ENCODE results near the gene SURF6.
A peak's percentile ranks its signal among the peaks of the same experiment; 100 is the strongest.
"Not testable (repeated sequence)": the region's sequence is repeated elsewhere in the genome, so short reads cannot be mapped to it uniquely, and the experiment has no call there.

The SURF6 gene

DNA sequence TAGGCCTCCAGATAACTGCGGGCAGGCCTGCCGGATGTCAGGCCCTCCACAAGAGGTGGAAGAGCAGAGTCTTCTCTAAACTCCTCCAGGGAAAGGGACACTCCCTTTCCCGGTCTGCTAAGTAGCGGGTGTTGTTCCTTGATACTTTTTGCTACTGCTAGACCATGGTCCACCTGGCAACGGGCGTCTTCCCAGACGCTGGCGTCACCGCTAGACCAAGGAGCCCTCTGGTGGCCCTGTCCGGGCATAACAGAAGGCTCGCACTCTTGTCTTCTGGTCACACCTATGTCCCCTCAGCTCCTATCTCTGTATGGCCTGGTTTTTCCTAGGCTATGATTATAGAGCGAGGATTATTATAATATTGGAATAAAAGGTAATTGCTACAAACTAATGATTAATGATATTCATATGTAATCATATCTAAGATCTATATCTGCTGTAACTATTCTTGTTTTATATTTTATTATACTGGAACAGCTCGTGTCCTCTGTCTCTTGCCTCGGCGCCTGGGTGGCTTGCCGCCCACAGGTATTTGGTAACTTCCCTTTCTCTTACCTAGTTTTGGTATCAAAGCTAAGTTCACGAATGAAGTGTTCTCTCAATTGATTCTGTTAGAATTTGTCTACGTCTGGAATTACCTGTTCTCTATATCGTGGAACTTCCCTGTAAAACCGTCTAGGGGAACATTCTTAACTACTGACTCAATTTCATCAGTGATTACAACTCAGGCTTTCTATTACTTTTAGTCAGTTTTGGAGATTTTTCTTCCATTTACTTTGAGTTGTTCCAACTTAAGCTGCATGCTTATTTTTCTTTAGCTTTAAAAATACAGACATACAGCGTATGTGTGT is 6.5 kb downstream of the SURF6 start:
- DNase-seq = peak in 4 of 56 donors; percentile 10 to 29 (median 16)

DNA sequence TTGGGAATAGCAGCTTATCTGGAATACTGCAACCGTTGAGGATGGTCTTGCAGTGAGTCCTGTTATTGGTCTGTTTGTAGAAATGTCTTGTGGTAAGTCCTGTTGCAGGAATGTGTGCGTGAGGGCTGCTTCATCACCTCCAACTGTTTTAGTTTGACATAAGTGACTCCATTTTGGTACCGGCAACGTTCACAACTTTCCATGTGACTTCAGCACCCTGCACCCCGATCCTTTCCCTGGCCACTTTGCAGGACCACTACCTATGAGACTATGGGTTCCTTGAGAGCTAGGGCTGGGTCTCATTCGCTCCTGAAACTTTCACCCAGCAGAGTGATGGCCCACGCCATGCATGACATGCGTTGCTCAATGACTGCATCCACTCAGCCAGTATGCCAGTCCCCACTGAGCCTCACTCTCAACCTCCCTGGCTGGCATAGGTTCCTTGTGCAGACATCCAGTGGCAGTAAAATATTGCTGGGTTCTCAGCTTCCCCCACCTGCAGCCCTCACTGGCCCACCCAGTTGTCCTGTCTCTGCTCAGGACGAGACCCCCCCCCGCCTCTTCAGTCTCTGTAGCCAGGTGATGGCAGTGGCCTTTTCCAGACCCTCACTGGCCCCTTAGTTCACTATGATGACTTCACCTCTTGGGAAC is 8.0 kb downstream of the SURF6 start:
- DNase-seq = no peak

DNA sequence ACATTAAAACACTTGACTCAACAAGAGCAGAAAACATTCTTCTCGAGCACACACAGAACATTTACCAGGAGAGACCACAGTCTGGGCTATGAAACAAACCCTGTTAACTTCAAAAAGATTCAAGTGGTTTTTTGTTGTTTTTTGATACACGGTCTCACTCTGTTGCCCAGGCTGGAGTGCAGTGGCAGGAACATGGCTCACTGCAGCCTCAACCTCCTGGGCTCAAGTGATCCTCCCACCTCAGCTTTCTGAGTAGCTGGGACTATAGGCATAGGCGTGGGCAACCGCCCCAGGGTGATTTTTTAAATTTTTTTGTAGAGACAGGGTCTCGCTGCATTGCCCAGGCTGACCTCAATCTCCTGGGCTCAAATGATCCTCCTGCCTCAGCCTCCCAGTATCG is 9.0 kb downstream of the SURF6 start:
- DNase-seq = not testable (repeated sequence)

DNA sequence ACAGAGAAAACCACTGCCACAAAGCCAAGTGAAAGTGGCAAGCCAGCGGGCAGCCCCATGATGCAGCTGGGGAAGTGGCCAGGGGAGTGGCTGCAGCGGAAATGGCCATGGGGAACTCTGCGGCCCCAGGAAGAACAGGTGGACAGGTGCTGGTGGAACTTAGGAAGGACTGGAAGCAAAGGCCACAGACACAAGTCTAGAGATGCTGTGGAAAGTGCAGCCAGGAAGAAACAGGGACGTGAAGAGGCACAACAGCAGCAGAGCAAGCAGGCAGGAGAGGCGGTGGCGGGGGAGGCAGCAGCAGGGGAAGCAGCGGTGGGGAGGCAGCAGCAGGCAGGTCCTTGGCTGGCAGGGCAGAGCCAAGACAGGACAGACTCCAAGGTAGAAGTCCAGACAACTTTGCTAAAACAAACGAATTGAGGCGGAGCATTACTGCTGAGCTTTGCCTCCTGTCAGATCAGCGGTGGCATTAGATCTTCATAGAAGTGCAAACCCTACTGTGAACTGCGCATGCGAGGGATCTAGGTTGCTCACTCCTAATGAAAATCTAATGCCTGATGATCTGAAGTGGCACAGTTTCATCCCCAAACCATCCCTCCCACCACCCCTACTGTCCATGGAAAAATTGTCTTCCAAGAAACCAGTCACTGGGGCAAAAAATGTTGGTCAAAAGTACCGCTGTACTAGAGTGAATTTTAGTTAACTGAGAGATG is 11.8 kb downstream of the SURF6 start:
- no peak for DNase-seq

DNA sequence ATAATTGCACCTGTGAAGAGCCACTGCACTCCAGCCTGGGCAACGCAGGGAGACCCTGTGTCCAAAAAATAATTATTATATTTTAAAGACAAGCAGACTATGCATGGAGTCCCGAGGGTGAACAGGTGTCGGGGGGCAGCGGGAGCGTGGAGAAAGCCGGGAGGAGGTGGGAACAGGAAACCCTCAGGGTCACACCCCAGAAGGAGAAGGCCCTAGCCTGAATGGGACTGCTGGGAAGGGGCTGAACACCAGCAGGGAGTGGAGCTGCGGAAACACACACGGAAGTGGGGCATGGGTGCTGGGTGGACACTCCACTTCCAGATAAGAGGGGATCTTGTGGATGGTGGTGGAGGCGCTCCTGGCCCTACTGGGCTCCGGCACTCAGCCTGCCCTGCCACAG is 12.8 kb downstream of the SURF6 start:
- DNase-seq = no peak

DNA sequence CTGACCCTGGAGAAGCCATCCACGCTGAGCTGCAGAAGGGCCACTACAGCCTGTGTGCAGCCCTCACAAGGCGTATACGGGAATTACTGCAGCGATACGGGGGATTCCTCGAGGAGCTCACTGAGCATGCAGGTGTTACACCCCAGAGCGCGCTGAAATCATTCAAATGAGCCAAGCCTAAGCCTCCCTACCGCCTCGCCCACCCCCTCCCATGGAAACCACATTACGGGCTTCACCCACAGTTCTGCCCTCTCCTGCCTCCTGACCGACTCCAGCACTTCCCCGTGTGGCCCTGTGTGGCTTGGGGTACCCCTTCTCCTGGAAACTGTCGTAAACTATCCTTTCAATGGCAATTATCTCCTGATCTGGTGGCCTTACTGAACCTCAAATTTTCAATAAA is 13.3 kb downstream of the SURF6 start:
- no peak for DNase-seq

DNA sequence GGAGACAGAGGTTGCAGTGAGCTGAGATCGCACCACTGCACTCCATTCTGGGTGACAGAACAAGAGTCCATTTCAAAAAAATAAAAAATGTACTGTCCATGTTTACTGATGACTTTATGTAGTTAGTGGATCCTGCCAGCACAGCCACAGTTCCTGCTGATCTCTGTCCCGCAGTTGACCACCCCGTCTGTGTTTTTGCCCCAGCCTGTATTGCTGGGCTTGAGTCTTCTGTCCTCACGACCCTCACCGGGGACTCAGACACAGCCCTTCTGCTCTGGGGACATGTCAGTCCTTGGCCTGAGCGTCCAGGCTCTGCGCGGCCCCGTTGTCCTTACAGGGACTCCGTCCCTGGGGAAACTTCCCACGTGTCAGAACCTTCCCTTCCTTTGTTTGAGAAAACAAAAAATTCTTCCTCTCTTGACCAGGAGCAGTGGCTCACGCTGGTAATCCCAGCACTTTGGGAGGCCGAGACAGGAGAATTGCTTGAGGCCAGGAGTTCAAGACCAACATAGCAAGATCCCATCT is 14.5 kb downstream of the SURF6 start:
- DNase-seq = no peak

DNA sequence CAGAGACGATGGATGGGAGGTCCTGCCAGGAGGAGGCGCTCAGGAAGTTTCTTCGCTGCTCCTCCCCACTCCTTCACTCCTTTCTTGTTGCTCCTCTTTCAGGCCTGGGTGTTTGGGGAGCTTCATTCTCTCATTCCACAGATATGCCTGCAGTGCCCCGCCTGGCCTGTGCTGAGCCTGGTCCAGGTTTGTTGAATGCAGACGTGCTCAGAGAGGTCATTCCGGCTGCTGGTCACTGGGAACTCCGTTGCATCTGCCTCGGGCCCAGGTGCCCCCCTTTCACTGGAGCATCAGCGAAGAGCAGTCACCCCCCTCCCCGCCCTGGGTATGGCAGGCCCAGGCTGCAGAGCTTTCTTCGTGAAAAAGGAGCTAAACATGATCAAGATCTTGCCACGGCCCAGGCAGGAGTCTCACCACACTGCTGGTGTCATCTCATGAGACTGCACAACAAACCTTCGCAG is 15.5 kb downstream of the SURF6 start:
- no peak for DNase-seq

DNA sequence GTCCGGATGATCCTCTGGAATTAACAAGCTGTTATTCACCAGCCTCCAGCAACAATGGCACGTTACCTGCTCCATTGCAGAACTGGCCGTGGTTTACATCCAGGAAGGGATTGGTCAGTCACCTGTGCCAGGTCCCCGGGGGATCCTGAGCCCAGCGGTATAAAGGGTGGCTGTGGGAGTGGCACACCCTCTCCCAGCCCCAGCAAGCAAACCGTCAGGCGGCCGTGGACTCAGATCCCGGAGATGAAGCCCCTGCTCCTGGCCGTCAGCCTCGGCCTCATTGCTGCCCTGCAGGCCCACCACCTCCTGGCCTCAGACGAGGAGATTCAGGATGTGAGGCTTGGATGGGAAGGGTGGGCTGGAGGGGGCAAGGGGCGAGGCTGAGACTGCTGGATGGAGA is 18.4 kb downstream of the SURF6 start:
- not testable (repeated sequence) for DNase-seq

DNA sequence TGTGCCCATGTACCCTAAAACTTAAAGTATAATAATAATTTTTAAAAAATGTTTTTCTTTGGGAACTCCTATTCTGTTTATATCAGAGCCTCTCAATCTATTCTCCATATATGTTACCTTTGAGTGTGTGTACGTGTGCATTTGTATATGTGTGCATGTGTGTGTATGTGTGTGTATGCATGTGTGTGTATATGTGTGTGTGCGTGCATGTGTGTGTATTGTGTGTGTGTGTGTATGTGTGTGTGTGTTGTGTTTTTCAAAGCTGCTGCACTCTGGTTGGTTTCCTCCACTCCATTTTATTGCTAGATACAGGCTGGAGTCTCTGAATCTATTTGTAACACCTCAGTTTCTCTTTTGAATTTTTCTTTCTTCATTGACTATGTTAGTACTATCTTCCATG is 20.0 kb downstream of the SURF6 start:
- DNase-seq = no peak

DNA sequence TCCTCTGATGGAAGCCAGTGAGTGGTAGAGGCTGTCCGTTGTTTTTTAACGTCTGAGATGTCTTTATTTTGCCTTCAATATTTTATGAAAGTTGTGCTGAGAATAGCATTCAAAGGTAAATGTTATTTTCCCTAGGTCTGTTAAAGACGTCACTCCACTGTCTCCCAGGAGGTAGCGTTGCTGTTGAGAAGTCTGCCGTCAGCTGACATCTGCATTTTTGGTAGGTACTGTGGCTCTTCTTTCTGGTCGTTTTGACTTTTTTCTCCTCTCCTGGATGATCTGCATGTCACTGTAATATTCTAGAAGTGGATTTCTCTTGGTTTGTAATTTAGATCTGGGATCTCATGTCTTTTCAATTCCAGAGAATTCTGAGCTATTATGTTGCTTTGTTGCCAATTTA is 26.4 kb downstream of the SURF6 start:
- no peak for DNase-seq

DNA sequence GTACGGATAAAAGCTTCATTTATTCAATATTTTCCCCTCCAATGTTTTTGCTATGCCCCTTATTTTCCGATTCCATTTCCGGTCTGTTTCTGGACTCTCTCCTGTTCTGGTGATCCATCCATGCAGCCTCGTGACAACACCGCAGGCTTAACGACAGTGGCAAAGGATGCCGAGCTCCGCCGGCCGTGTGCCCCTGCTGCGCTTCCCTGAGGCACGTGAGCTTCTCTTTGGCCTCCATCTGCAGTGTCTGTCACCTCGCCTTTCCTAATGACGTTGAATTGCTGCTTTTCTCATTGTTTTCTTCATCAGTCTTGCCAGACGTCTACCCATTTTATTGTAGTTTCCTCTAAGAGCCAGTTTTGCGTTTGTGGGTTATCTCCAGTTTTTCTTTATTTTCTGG is 28.7 kb downstream of the SURF6 start:
- DNase-seq = no peak

DNA sequence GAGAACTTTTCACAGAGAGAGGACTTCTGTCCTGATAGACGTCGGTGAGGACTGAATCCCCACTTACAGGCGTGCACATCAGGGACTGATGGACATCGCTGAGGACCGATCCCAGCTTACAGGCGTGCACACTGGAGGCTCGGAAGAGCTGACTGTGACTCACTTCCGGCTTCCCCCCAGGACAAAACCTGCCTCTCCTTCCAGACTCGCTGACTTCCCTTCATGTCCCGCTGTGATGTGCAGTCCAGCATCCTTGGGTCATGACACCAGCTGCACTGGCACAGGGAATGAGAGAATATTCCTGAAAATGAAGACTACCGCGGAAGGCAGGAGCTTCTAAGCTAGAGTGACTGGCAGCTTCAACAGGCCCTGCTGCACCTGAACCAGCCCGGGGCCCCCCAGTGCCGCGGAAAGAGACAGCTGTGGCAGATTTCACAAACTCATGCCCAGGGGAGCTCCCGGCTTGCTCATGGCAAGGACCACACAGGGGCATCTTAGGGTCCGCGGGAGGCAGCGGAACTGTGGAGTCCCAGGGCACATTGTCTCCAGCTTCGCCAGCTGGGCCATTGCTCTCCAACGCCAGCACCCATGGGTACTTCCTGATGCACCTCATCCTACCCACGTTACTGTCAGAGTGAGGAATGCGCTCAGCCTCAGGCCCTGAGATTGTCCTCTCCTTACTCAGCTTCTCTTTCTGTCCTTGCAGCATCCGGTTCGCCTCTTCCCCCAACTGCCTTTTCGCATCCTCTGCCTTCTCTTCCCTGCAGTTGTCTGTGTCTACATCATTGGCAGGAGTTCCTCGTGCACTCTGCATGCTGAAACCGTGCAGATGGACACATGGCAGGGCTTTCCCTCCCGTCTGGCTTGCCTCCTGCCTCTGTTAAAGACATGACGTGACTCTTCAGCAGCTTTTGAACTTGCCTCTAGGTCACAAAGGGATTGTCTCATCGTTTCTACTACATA is 29.5 kb downstream of the SURF6 start:
- DNase-seq = no peak

DNA sequence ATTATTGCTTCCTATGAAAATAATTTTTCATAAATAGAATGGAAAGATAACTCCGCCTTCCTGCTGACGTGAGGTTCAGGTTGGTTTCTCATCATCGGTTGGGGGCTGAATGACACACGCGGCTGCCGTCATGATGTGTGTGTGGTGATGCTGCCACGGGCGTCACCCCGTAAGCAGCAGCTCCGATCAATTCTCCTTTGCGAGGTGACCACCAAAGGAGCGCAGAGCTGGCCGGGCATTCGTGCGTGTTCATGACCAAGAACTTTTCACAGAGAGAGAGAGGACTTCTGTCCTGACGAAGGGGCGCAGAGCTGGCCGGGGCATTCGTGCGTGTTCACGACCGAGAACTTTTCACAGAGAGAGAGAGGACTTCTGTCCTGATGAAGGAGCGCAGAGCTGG is 30.3 kb downstream of the SURF6 start:
- DNase-seq = no peak

DNA sequence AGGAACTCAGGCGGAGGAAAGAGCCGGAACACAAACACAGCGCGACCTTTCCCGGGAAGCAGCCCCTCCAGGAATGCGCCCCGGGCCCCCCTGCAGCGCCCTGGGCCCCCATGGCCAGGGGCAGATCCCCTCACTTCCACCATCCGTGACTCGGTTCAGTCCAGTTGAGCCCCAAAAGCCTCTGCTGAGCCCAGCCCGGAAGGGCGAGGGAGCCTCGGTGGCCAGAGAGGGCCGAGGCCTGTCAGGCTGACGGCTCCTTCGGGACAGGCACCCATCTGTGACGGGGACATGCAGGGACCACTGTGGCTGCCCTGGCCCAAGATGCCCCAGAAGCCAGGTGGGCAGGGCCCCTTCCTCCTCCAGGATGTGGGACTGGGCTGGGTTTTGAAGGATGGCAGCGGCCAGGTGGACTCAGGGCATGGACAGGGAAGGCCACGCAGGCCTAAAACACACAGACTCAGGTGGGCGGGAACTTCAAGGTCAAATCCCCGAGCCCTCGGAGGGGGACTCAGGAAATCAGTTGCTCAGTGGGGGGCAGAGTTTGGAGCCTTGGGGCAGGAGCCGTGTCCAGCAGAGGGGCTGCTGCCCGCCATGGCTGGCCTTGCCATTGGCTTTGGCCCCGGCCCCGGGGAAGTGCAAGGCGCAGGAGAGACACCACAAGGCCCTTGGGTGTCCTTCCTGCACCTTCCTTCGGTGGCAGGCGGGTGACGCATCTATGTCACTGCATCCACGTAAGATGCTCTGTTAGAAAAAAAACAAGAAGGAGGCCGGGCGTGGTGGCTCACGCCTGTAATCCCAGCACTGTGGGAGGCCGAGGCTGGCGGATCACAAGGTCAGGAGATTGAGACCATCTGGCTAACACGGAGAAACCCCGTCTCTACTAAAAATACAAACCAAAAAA is 31.3 kb downstream of the SURF6 start:
- DNase-seq = no peak

DNA sequence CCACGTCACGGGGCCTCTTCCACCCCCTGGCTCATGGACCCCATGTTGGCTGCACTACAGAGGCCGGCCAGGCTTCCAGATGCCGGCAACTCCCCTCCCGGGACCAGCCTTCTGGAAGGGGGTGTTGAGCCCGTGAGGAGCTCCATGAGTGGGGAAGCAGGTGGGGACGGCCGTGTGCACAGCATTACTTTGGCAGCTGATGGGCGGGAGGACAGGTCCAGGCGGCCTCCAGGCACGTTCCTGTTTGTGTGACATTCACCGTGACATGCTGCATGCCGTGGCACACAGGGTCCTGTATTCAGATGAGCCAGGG is 31.9 kb downstream of the SURF6 start:
- no peak for DNase-seq

DNA sequence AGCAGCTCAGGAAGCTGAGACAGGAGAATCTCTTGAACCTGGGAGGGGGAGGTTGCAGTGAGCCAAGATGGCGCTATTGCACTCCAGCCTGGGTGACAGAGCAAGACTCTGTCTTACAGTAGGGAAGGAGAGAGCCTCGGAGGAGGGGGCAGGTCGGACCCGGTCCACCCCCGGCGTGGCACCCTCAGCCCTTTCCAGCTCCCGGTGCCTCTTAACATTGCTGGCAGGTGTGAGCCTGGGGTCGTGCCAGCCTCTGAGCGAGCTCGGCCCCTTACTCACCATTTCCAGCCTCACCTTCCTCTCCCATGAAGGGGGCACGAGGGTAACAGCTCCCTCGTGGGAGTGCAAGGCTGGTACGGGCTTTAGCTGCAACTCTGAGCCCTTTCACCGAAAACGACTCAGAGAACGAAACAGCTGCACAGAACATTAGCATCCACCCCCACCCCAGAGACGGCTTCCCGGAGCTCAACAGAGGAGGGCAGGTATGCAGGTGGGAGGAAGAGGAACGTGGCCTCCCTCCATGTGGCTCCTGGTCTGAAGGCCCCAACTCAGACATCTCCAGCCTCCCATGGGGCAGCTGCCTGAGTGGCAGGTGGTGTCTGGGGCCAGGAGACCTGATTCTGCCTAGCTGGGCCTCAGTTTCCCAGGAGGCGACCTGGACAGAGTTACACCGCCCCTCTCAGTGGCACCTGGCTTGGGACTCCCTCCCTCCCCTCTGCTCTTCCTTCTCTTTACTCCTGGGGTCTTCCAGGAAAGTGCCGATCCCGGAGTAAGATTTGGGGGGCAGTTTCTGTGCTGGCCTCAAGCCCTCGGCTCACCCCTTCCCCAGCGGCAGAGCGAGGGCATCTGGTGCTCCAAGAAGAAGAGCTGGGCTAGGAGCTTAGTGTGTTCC is 32.5 kb downstream of the SURF6 start:
- peak in 3 of 56 donors; percentile 4 to 15 (median 6) for DNase-seq
